GM10248 (cell line): Measurements from ENCODE around the gene ARRB2.

Experiments
- CTCF ChIA-PET: fragments of 300-600 bp; sonication (Branson Sonifier 250); formaldehyde crosslinking; extraction: SDS; loops from one replicate; lab custom pipeline; 2021; ENCODE audit warnings: antibody characterized with exemption; lab: Yijun Ruan, JAX
- POLR2A ChIA-PET: fragments of 350-650 bp; sonication (Branson Sonifier 250); formaldehyde crosslinking; extraction: SDS; loops from one replicate; lab custom pipeline; 2020; ENCODE audit warnings: antibody characterized with exemption; lab: Yijun Ruan, JAX
- DNase-seq: peaks from one replicate; pipeline ENCODE4 v3.0.0; 2012; ENCODE audit errors: extremely low spot score
- TF ChIP-seq, protein P1 (sequence below): IDR thresholded peaks from 2 replicates; pipeline ENCODE4 v1.5.1; 2012; ENCODE audit warnings: mild to moderate bottlenecking, low read depth; ENCODE audit errors: extremely low read depth, missing control alignments, control extremely low read depth

The ARRB2 gene

DNA sequence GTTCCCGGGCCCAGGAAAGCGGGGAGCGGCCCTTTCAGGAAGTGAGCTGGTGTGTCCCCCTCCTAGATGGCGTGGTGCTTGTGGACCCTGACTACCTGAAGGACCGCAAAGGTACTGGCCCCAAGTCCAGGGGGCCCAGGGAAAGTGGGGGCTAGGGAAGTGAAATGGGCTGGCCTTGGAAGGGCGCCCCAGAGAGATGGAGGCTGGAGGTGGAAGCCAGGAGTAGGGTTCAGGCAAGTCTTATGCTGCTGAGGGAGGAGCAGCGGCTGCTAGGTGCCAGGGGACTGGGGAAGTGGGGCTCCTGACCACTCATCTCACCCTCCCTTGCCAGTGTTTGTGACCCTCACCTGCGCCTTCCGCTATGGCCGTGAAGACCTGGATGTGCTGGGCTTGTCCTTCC lies 5.6 kb downstream of the ARRB2 start:
- TF ChIP-seq, protein P1, sequence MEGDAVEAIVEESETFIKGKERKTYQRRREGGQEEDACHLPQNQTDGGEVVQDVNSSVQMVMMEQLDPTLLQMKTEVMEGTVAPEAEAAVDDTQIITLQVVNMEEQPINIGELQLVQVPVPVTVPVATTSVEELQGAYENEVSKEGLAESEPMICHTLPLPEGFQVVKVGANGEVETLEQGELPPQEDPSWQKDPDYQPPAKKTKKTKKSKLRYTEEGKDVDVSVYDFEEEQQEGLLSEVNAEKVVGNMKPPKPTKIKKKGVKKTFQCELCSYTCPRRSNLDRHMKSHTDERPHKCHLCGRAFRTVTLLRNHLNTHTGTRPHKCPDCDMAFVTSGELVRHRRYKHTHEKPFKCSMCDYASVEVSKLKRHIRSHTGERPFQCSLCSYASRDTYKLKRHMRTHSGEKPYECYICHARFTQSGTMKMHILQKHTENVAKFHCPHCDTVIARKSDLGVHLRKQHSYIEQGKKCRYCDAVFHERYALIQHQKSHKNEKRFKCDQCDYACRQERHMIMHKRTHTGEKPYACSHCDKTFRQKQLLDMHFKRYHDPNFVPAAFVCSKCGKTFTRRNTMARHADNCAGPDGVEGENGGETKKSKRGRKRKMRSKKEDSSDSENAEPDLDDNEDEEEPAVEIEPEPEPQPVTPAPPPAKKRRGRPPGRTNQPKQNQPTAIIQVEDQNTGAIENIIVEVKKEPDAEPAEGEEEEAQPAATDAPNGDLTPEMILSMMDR = no peak
- ChIA-PET POLR2A (no interaction called here), CTCF (no interaction called here)
- no peak for DNase-seq

DNA sequence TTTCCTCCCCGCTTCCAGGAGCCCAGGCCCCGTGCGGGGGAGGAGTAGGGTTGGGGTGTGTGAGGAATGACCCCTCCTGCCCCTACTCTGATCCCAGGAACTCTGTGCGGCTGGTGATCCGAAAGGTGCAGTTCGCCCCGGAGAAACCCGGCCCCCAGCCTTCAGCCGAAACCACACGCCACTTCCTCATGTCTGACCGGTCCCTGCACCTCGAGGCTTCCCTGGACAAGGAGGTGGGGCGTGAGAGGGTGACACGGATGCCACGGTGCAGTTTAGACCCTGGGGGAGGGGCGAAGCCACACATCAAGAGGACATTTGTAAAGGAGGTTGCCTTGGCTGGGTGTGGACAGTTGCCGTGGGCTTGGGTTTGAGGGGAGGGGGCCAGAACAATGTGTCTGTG lies 7.4 kb downstream of the ARRB2 start:
- TF ChIP-seq, protein P1 = no peak
- CTCF ChIA-PET = no interaction called here
- POLR2A ChIA-PET = no interaction called here
- no peak for DNase-seq

DNA sequence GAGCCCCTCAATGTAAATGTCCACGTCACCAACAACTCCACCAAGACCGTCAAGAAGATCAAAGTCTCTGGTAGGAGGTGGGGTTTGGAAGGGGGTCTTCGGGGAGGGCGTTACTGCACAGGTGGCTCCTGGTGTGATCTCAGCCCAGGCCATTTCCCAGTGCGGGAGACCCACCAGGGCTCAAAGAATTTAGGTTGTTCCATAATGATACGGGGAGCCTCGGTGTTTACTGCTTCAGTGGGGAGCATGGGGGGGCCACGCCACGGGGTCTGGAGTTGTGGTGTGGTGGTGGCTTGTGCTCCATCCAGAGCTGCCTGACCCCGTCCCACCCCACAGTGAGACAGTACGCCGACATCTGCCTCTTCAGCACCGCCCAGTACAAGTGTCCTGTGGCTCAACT lies 7.8 kb downstream of the ARRB2 start:
- TF ChIP-seq, protein P1 = no peak
- ChIA-PET POLR2A (no interaction called here), CTCF (no interaction called here)
- no peak for DNase-seq

DNA sequence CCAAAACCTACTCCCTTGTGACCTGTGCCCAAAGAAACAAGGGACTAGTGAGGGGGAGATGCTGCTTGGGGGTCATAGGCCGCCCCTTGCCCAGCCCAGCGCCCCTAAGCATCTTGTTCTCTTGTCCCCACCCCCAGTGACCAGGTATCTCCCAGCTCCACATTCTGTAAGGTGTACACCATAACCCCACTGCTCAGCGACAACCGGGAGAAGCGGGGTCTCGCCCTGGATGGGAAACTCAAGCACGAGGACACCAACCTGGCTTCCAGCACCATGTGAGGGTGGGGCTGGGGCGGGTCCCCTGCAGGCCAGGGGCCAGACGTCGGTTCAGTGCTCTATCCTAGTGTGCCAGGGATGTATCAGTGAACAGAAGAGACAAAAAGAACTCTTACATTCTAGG lies 8.7 kb downstream of the ARRB2 start:
- CTCF ChIA-PET = no interaction called here
- no peak for DNase-seq
- TF ChIP-seq, protein P1 = no peak
- POLR2A ChIA-PET = no interaction called here

DNA sequence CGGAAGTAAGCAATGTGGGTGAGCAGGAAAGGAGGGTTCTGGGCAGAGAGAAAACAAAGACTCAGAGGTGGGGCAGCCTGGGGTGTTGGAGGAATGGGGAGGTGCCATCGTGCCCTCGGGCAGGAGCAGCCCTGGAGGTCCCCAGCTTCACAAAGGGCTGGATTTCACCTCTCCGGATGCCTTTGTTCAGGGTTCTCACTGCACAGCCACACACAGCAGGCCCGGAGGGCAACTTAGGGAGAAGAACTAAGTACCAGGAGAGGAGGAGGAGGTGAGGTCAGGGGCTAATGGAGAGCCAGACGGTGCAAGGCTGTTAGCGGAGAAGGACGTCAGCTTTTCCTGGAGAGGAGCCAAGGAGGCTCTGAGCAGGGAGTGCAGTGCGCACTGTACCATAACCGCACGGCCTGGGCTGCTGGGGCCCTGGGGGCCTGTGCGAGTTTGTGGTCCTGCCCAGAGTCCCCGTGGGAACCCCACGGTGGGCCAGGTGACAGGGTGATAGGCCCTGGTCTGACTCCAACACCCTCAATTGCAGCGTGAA lies 9.3 kb downstream of the ARRB2 start:
- DNase-seq = no peak
- TF ChIP-seq, protein P1 = no peak
- ChIA-PET CTCF (interaction anchor here (0.8 to 1.1 kb wide), 2 partner anchors 9 to 153 kb away, joined by 3 read pairs; no protein-coding TSS in a partner anchor), POLR2A (no interaction called here)

DNA sequence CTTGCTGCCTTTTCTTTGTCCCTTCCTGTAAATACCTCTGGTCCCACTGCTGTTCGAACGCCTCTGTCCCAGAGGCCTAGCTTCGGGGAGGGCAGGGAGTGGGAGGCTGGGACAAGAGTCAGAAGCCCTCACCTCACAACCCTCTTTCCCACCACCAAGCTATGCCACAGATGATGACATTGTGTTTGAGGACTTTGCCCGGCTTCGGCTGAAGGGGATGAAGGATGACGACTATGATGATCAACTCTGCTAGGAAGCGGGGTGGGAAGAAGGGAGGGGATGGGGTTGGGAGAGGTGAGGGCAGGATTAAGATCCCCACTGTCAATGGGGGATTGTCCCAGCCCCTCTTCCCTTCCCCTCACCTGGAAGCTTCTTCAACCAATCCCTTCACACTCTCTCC lies 10.4 kb downstream of the ARRB2 start:
- CTCF ChIA-PET = interaction anchor here (0.8 to 1.1 kb wide), 2 partner anchors 8 to 154 kb away, joined by 3 read pairs; no protein-coding TSS in a partner anchor
- POLR2A ChIA-PET = no interaction called here

More for the DNA sequence above, 10.4 kb downstream of the ARRB2 start:
- DNase-seq = no peak
- TF ChIP-seq, protein P1 = no peak
